Measurements from ENCODE around the gene F10. TPM values are rescaled to one million over a fixed set of nuclear protein-coding genes. Genes with fewer than 3 reads are reported as not detected.

Gene F10
- total RNA-seq, 1 donor from 2014 or later: 8.2 TPM

- DNase-seq (ENCODE audit: low spot score): no peak
Observed at GRCh38 chr13:113116871-113117271, 5.7 kb upstream of the F10 start.

GRCh38 chr13:113117335-113117872 is 5.2 kb upstream of the F10 start:
- DNase-seq (ENCODE audit: low spot score): no peak

- DNase-seq (ENCODE audit: low spot score): no peak
Observed at GRCh38 chr13:113117911-113118260, 4.7 kb upstream of the F10 start.

- DNase-seq (ENCODE audit: low spot score): no peak
Observed at GRCh38 chr13:113118261-113119021, 4.2 kb upstream of the F10 start.

DNA sequence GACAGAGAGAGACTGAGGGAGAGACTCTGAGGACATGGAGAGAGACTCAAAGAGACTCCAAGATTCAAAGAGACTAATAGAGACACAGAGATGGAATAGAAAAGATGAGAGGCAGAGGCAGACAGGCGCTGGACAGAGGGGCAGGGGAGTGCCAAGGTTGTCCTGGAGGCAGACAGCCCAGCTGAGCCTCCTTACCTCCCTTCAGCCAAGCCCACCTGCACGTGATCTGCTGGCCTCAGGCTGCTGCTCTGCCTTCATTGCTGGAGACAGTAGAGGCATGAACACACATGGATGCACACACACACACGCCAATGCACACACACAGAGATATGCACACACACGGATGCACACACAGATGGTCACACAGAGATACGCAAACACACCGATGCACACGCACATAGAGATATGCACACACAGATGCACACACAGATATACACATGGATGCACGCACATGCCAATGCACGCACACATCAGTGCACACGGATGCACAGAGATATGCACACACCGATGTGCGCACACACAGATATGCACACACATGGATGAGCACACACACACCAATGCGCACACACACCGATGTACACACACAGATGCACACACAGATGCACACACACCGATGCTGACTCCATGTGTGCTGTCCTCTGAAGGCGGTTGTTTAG is 3.3 kb upstream of the F10 start:
- DNase-seq (ENCODE audit: low spot score): no peak

DNA sequence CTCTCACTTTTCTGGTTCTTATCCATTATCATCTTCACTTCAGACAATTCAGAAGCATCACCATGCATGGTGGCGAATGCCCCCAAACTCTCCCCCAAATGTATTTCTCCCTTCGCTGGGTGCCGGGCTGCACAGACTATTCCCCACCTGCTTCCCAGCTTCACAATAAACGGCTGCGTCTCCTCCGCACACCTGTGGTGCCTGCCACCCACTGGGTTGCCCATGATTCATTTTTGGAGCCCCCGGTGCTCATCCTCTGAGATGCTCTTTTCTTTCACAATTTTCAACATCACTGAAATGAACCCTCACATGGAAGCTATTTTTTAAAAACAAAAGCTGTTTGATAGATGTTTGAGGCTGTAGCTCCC is 2.8 kb upstream of the F10 start:
- DNase-seq (ENCODE audit: low spot score): no peak

DNA sequence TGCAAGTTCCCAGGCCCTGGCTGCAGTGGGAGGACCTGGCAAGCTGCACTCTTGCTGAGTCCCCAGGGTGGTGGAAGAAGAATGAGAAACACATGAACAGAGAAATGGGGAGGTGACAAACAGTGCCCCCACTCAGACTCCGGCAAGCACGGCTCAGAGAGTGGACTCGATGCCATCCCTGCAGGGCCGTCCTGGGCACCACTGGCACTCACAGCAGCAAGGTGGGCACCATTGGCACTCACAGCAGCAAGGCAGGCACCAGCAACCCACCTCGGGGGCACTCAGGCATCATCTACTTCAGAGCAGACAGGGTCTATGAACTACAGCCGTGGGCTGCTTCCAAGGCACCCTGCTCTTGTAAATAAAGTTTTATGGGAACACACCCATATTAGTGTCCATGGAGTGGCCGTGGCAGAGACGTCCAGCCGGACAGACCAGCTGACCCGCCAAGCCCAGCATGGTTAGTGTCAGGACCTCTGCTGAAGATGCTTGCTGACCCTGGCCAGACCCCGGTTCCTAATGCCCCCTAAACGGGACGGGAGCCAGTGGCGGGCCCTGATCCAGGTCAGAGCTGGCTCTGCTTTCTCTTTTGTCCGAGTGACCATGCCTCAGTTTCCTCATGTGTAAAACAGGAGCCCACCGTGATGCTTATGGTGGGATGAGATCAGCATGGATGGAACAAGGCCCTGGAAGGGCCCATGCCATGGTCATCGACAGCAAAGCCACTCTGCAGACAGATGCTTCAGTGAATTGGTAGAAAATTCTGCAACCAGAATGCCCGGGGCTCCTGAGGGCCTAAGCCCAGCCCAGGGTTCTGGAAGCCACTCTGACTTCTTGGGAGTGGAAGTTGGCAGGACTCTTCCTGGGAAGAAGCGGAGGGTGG is 2.1 kb upstream of the F10 start:
- DNase-seq (ENCODE audit: low spot score): no peak

DNA sequence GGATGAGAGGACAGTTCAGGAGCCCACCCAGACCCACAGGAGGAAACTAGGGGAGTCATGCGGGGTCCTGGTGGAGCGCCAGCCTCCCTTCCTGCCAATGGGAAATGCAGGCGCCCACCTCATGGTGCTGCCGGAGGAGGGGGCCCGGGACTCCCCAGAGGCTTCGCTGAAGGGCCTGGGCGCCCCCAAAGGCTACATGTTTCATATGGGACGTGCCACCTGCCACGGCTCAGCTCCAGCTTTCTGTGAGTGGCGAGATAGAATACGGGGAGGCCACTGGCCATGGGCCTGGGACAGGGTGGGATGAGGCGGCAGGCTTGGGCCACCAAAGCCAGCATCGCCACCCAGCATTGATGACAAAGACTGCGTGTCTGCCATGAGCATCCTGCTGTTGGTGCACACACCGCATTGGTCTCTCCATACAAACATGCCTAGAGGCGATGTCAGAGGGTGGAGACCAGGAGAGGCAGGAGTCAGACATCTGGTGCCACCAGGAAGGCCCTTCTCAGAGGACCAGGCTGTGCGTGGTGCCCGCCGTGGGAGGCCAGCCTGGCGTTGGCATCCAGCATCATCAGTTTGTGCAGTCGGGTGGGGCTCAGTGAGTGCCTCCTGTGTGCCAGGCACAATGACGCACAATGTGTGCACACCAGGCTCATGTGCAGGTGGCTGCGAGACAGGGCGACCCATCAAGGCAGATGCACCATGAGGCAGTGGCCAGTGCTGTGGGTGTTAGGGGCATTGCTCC is 1.2 kb upstream of the F10 start:
- no peak for DNase-seq (ENCODE audit: low spot score)

- no peak for DNase-seq (ENCODE audit: low spot score)
Observed at GRCh38 chr13:113121928-113122471, 599 bp upstream of the F10 start.

GRCh38 chr13:113123226-113124201 is 915 bp downstream of the F10 start:
- DNase-seq (ENCODE audit: low spot score): no peak

DNA sequence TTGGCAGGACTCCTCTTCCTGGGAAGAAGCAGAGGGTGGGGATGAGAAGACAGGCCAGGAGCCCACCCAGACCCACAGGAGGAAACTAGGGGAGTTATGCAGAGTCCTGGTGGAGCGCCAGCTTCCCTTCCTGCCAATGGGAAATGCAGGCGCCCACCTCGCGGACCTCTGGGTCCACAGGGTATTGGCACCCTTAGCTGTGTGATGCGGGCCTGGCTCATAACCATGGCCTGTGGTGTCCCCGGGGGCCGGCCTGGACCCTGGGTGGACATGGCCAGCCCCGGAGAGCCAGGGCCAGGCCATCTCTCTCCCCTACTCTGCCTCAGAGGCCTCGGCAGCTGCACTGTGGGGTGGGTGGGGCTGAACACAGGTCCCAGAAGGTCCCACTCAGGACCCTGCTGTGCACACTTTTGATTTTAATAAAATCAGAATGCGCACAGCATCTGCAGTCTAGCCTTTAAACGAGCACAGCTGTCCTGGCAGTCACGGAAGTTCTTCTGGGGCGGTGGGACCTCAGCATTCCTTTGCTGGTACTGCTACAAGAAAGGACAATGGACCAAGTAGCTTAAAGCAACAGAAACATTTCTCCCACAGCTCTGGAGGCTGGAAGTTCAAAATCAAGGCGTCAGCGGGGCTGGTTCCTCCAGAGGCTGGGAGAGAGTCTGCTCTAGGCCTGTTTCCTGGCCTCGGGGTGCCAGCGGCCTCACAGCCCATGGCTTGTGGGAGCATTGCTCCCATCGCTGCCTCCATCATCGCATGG is 1.8 kb downstream of the F10 start:
- no peak for DNase-seq (ENCODE audit: low spot score)

- DNase-seq (ENCODE audit: low spot score): no peak
Observed at GRCh38 chr13:113125506-113126264, 3.1 kb downstream of the F10 start.

DNA sequence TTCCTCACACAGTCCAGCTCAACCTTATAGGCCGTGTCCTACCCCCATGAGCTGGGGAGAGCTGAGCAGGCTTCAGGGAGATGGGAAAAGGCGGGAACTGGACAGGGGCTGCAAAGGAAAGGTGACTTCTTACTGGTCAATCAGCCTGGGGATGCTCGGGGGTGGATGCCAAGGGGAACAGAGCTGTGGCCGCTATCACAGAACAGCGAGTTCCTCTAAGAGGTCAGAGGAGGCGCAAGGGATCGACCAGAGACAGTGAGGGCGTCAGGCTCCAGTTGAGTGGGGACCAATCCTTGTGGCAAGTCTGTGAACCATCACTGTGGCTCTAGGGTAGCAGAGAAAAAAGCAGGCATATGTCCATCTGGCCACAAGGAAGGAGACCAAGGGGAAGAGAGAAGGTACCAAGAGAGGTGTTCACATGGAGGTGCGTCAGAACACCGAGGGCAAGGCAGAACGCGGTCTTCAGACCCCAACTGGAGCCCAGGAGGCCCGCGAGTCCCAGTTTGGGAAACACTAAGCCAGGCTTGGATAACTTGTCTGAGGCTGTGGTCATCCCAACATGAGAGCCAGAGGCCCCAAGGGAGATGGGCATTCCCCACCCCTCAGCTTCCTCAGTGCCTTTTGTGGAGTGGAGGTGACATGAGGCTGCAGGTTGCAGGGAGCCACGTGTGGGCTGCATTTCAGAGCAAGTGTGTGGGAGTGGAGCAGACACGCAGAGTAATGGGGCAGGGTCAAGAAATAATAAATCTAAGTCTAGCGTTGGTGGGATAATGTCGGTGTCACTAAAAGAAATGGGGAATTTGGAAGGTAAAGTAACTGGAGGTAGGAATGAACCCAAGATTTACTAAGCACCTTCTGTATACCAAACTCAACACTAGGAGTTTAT is 3.9 kb downstream of the F10 start:
- no peak for DNase-seq (ENCODE audit: low spot score)

DNA sequence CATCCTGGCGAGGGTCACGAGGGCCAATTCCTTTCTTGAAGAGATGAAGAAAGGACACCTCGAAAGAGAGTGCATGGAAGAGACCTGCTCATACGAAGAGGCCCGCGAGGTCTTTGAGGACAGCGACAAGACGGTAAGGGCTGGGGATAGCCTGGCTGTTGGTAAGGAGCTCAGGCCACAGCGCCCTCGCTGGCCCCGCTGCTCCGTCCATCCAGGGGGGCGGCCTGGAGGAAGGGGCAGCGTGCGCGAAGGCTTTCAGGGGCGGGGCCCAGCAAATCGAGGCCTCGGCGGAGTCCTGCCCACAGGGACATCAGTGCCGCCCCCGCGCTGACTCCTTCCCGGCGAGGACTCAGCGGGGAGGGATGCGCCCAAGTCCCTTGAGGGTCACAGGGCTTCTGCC is 6.9 kb downstream of the F10 start:
- no peak for DNase-seq (ENCODE audit: low spot score)

GRCh38 chr13:113129921-113130750 is 7.5 kb downstream of the F10 start:
- no peak for DNase-seq (ENCODE audit: low spot score)

GRCh38 chr13:113135281-113135760 is 12.7 kb downstream of the F10 start:
- DNase-seq (ENCODE audit: low spot score): no peak
